Activated T-cell treated with anti-CD3 and anti-CD28 coated beads, Interleukin-2, amount 50 U/mL, for 4 hours (primary cell): ENCODE measurements around the gene IPO7. TPM values are rescaled to one million over a fixed set of nuclear protein-coding genes. Genes with fewer than 3 reads are reported as not detected.
A peak's percentile ranks its signal among the peaks of the same experiment; 100 is the strongest.

ENCODE experiments used
- ATAC-seq, 2 donors: fragments of 200-7000 bp; cut with Tn5 transposase; one replicate each; pipeline ENCODE4 v1.10.0; 2021
- DNase-seq: peaks from one replicate; pipeline ENCODE4 v3.0.0-alpha.2; 2020
- H3K27me3 Mint-ChIP-seq: one replicate; pipeline ENCODE4 v1.8.0; 2021; ENCODE audit warnings: low read depth, mixed read lengths
- H3K36me3 Mint-ChIP-seq: one replicate; pipeline ENCODE4 v1.8.0; 2022; ENCODE audit warnings: mixed read lengths; ENCODE audit not compliant: insufficient read depth
- H3K4me1 Mint-ChIP-seq: one replicate; pipeline ENCODE4 v1.8.0; 2021; ENCODE audit warnings: low read depth, mixed read lengths
- H3K4me3 Mint-ChIP-seq: one replicate; pipeline ENCODE4 v1.8.0; 2021; ENCODE audit warnings: mild to moderate bottlenecking, moderate library complexity, mixed read lengths
- H3K9me3 Mint-ChIP-seq: one replicate; pipeline ENCODE4 v1.8.0; 2021; ENCODE audit warnings: mixed read lengths
- total RNA-seq, 3 donors: library from RNA; stranded (reverse); gene quantifications; one replicate each; pipeline ENCODE4 v1.2.1, GENCODE V29; 2021

IPO7 gene
- total RNA-seq, 3 donors from 2014 or later: 170 to 189 (median 175) TPM

DNA sequence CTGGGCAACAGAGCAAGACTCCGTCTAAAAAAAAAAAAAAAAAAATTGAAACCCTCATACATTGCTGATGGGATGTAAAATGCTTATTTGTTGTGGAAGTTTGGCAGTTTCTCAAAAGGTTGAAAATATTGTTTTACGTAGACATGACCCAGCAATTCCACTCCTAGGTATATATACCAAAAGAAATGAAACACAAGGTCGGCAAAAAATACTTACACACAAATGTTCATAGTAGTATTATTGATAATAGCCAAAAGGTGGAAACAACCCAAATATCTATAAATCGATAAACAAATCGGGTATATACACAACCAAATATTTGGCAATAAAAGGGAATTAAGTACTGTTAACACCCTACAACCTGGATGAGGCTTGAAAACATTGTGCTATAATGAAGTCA is 71.3 kb downstream of the IPO7 start:
- H3K4me3 Mint-ChIP-seq: no peak overlapping the region
- H3K9me3 Mint-ChIP-seq: peaks cover 14% of the 10 kb centered on the region
- no peak for ATAC-seq
- no peaks in the 10 kb centered on the region for H3K27me3 Mint-ChIP-seq
- peaks cover 2% of the 10 kb centered on the region for H3K36me3 Mint-ChIP-seq
- H3K4me1 Mint-ChIP-seq: peaks cover 3% of the 10 kb centered on the region
- DNase-seq: no peak

DNA sequence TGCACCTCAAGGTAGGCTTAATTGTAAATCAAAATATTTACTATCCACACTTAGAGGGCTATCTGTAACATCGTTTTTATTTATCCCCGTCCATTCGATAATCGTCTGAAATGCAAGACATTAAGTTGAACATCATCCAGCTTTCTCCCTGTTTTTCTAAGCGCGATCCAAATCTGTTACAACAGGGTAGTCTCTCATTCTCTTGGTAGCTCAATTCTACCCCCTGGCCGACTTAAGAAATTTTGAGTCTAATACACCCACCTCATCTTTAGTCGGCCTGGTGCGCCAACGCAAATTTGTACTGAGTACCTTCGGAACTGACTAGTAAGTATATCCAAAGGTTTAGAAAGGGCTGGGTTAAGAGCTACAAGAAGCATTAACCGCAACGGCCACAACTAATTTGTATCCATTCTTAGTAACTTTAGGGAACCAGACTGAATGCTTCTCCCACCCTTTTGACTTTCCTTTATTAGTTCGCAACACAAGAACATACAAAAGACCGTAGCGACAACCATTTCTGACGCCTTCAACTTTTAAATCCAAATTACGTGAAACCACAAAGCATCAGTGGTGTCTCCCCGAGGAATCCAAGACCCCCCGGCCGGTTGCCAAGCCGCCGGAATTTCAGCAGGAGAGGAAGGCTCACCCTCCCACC is 75.3 kb downstream of the IPO7 start:
- Mint-ChIP-seq H3K4me1 (peaks cover 24% of the 10 kb centered on the region), H3K27me3 (no peaks in the 10 kb centered on the region), H3K4me3 (peak overlapping the region; percentile 89), H3K36me3 (peaks cover 4% of the 10 kb centered on the region), H3K9me3 (no peaks in the 10 kb centered on the region)
- DNase-seq: peak; percentile 36
- no peak for ATAC-seq

DNA sequence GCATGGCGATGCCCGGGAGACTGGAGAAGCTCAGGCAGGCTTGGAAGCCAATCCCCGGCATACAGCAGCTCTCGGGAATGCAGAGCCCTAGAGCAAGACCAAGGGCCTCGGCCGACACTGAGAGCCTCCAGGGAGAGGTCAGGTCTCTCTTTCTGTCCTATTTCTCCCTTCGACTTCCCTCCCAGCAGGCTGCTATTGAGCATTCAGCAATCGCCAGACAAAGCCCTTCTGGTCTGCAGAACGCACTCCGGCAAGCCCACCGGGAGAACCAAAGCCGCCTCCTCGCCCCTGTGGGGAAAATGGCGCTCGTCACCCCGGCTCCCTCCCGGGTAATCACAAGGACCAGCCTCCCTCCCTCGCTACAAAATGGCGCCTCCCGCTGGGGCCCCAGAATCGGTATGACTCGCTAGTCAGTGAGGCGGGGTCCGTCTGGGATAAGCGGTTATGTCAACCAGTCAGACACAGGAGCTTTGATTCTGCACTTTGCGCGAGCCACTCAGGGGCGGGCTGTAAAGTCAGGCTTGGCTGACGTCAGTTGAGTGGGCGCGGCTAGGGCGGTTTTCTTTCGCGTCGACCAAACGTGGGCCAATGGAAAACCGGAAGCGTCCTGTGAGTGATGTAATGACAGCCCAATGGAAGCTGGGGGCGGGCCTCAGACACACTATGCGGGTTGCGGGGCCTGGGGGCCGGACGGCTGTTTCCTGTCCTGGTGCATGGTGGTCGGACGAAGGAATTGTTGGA is 76.0 kb downstream of the IPO7 start, which contains the start of gene ZNF143:
ZNF143 (plus strand) TSS at position 691 of the 741 bp plus-strand sequence. CDS start 10,297 bp downstream, outside the sequence.
- H3K4me3 Mint-ChIP-seq: peak within 1 kb of the TSS; percentile 89

DNA sequence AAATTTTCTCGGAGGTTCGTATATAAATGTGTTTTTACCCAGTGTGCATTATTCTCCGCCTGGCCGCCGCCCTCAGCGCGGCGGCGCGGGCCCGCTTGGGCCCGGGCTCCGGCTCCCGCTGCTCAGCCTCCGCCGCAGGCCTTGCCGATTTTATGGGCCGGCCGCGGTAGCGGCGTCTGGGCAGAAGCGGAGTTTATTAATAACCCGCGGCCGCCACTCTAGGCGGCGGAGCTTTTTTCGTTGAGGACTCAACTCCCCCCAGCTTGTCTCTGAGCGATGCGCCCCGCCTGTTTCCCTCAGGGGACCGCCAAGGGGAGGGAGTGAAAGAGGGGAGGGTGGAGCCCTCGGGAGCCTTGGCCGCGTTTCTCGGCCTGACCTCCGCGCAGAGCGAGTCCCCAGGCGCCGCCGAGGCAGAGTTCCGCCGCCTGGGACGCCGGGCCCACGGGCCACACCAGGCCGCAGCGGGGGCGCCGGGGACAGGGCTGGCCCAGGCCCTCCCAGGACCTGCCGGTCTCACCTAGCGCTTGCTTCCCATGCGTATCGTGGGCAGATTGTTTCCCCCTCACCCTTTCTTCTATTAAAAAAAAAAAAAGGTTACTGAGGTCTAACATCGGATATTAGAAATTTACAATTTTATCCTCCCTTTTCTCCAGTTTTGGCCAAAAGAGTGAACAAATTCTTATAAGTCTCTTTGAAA is 76.8 kb downstream of the IPO7 start:
- Mint-ChIP-seq H3K4me3 (peak overlapping the region; percentile 89), H3K36me3 (peaks cover 4% of the 10 kb centered on the region), H3K4me1 (peaks cover 24% of the 10 kb centered on the region), H3K27me3 (no peaks in the 10 kb centered on the region), H3K9me3 (no peaks in the 10 kb centered on the region)
- ATAC-seq (peak; percentile 62), DNase-seq (peak; percentile 70)

More for the DNA sequence above, 76.0 kb downstream of the IPO7 start, which contains the start of gene ZNF143:
- Mint-ChIP-seq H3K9me3 (no peaks in the 10 kb centered on the region), H3K27me3 (no peaks in the 10 kb centered on the region), H3K4me1 (peaks cover 24% of the 10 kb centered on the region), H3K36me3 (peaks cover 4% of the 10 kb centered on the region)
- ATAC-seq (peak; percentile 88 to 89), DNase-seq (peak; percentile 100)

DNA sequence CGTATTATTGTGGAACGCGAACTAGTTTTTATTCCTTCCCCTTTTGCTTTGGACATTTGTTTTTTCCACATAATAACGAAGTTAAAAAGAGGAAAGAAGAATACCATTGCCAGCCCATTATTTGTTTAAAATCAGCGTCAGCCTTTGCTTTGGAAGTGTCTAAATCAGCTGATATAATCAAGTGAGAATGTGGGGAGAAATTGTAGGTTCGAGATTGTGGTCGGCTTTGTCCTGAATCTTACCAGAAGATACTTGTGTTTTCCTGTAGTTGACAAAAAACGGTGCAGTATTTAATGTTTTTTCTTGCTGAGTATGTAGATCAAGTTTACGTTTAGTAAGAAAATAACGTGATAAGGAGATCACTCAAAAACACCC is 77.3 kb downstream of the IPO7 start:
- H3K4me3 Mint-ChIP-seq: peak overlapping the region; percentile 89
- ATAC-seq: no peak
- DNase-seq: no peak
- peaks cover 26% of the 10 kb centered on the region for H3K4me1 Mint-ChIP-seq
- H3K9me3 Mint-ChIP-seq: no peaks in the 10 kb centered on the region
- no peaks in the 10 kb centered on the region for H3K27me3 Mint-ChIP-seq
- peaks cover 4% of the 10 kb centered on the region for H3K36me3 Mint-ChIP-seq

DNA sequence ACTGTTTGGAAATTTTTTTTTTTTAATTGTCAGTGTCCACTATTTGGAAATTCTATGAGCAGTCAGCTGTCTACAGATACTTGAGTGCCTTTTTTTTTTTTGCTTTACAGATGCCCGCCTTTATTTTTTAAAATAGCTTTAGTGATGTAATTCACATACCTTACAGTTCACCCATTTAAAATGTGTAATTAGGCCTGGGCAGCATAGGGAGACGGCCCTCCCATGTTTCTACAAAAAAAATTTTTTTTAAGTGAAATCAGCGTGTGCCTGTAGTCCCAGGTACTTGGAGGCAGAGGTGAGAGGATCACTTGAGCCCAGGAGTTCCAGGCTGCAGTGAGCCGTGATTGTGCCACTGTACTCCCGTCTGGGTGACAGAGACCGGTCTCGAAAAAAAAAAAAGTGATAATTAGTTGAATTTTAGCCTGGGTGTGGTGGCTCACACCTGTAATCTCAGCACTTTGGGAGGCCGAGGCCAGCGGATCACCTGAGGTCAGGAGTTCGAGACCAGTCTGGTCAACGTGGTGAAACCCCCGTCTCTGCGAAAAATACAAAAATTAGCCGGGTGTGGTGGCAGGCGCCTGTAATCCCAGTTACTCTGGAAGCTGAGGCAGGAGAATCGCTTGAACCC is 77.8 kb downstream of the IPO7 start:
- DNase-seq (no peak), ATAC-seq (no peak)
- no peaks in the 10 kb centered on the region for H3K9me3 Mint-ChIP-seq
- H3K4me3 Mint-ChIP-seq: peak overlapping the region; percentile 89
- H3K36me3 Mint-ChIP-seq: peaks cover 4% of the 10 kb centered on the region
- peaks cover 26% of the 10 kb centered on the region for H3K4me1 Mint-ChIP-seq
- H3K27me3 Mint-ChIP-seq: no peaks in the 10 kb centered on the region

DNA sequence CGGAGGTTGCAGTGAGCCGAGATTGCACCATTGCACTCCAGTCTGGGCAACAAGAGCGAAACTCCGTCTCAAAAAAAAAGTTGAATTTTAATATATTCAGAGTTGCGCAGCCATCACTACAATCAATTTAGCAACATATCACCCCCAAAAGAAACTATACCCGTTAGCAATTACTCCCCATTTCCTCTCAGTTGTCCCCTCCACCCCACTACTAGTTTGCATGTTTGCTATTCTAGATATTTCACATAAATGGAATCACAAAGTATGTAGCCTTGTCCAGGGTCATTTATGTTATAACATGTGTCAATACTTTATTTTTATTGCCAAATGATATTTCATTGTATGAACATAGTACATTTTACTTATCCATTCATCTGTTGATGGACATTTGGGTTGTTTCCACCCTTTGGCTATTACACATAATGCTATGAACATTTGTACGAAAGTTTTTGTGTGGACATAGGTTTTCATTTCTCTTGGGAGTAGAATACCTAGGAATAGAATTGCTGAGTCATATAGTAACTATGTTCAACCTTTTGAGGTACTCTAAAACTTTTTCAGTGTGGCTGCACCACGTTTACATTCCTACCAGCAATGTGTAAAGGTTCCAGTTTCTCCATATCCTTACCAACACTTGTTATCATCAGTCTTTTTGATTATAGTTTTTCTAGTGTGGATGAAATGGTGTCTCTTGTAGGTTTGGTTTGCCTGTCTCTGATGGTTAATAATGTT is 78.5 kb downstream of the IPO7 start:
- peaks cover 7% of the 10 kb centered on the region for H3K36me3 Mint-ChIP-seq
- H3K27me3 Mint-ChIP-seq: no peaks in the 10 kb centered on the region
- DNase-seq (no peak), ATAC-seq (no peak)
- H3K4me3 Mint-ChIP-seq: peak overlapping the region; percentile 89
- peaks cover 29% of the 10 kb centered on the region for H3K4me1 Mint-ChIP-seq
- no peaks in the 10 kb centered on the region for H3K9me3 Mint-ChIP-seq

DNA sequence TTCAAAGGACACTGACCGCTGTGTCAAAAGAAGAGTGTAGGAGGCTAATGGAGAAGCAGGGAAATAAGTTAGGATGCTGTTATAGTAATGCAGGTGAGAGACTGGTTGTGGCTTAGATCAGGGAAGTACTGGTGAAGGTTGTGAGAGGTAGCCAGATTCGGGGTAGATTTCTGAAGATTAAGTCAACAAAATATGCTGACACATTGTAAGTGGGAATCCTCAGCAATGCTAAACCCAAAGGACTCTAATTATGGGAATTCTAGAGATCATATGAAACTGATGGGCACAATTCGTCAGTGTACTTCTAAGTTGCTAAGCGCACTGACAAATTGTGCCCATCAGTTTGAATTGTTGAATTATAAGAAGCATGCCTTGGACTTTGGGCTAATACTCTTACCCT is 86.3 kb downstream of the IPO7 start:
- ATAC-seq: no peak
- Mint-ChIP-seq H3K36me3 (peaks cover 24% of the 10 kb centered on the region), H3K27me3 (no peaks in the 10 kb centered on the region), H3K4me1 (peaks cover 10% of the 10 kb centered on the region), H3K4me3 (no peak overlapping the region), H3K9me3 (no peaks in the 10 kb centered on the region)
- DNase-seq: no peak

DNA sequence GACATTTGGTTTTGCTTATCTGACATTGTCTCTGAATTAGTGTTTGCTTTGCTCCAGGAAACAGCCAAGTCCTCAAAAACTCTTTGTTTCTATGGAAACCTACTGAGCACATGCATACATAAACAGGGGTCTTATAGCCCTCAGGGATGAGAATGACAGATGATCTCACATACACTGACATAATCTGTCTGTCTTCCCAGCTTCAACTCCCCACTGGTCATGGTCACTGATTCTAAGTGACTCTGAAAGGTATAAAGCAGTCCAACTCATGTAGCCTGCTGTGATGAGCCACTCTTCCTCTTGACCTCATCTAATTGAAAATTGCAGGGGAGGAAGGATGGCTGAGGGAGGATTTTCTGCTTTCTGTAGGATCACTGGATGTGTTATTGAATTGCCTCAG is 89.0 kb downstream of the IPO7 start:
- H3K27me3 Mint-ChIP-seq: no peaks in the 10 kb centered on the region
- no peaks in the 10 kb centered on the region for H3K9me3 Mint-ChIP-seq
- ATAC-seq (no peak), DNase-seq (no peak)
- H3K4me3 Mint-ChIP-seq: no peak overlapping the region
- H3K4me1 Mint-ChIP-seq: peaks cover 4% of the 10 kb centered on the region
- H3K36me3 Mint-ChIP-seq: peaks cover 24% of the 10 kb centered on the region

DNA sequence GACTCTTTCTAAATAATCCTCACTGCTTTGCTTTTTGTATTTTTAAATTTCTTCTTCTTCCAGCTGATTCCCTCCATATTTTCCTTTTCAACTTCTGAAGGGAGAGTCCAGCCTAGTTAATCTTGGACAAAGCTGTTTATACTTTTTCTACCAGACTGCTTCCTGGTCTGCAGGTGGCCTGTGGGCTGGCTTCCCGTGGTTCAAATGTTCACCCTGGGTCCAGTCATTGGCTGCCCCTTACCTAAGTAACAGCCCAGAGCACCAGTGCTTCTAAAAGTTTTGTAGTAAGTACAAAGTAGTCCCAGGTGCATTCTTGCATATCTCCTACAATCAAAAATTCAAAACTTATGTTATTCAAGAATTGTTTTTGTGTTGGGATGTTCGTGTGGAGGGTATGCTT is 95.4 kb downstream of the IPO7 start:
- ATAC-seq (no peak), DNase-seq (no peak)
- no peaks in the 10 kb centered on the region for H3K9me3 Mint-ChIP-seq
- peaks cover 16% of the 10 kb centered on the region for H3K36me3 Mint-ChIP-seq
- no peaks in the 10 kb centered on the region for H3K4me1 Mint-ChIP-seq
- H3K4me3 Mint-ChIP-seq: no peak overlapping the region
- no peaks in the 10 kb centered on the region for H3K27me3 Mint-ChIP-seq

DNA sequence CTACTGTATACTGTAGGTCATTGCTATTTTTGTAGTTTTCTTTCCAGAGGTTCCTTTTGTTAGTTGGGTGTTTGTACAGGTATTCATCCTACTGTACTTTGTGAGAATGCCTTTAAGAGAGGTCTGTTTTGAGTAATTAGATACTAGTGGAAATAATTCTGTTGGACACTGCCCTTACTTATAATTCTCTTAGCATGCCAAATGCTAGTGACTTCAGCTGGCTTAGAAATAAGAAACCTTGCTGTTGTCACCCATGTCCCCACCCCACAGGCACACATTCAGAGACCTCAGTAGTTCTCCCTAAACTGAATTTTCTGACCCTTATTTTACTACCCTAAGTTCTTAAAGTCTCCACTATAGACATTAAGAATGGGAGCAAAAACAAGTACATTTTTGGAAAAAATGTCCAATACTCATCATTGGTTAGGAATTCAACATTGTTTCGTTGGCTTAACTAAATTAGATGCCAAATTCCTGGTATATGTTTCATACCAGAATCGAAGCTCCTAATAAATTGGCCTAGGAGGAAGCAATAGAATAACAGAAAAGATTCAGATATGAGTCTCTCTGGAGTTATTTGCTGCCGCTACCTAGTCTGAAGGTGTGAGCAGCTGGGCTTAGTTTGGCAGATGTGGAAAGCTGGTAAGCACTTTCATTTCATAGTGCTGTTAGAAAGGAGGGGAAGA is 104.8 kb downstream of the IPO7 start:
- H3K9me3 Mint-ChIP-seq: no peaks in the 10 kb centered on the region
- H3K27me3 Mint-ChIP-seq: no peaks in the 10 kb centered on the region
- DNase-seq (no peak), ATAC-seq (no peak)
- H3K4me3 Mint-ChIP-seq: no peak overlapping the region
- H3K4me1 Mint-ChIP-seq: no peaks in the 10 kb centered on the region
- H3K36me3 Mint-ChIP-seq: peaks cover 27% of the 10 kb centered on the region

DNA sequence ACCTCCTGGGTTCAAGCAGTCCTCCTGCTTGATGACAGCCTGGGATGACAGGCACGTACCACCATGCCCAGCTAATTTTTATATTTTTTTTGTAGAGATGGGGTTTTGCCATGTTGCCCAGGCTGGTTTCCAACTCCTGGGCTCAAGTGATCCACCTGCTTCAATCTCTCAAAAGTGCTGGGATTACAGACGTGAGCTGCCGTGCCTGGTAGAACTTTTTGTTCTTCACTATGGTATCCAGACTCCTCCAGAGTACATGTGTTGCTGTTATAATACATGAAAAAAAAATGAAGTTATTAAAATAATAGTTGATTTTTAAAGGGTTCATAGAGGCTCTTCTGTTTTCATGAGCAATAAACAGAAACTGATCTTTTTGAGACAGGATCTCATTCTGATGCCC is 105.9 kb downstream of the IPO7 start:
- Mint-ChIP-seq H3K9me3 (no peaks in the 10 kb centered on the region), H3K4me1 (no peaks in the 10 kb centered on the region), H3K27me3 (no peaks in the 10 kb centered on the region), H3K4me3 (no peak overlapping the region), H3K36me3 (peaks cover 24% of the 10 kb centered on the region)
- DNase-seq (no peak), ATAC-seq (no peak)

DNA sequence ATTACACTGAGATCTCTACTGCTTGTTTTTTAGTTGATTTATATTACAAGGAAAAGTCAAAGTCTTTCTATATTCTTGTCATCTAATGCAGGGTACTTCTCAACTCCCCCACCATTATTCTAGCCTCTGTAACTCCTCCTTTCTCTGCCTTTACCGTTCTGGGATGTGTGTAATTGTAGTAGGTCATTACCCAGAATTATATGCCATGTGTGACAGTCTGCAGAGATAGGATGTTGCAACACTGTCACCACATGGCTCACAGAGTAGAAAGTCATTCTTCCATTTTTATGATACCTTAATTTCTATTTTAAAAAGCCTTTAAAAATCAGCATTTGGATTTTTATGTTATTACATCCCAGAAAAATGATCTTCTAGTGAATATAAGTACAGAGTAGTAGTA is 109.0 kb downstream of the IPO7 start:
- Mint-ChIP-seq H3K4me1 (no peaks in the 10 kb centered on the region), H3K36me3 (peaks cover 30% of the 10 kb centered on the region), H3K9me3 (no peaks in the 10 kb centered on the region), H3K4me3 (no peak overlapping the region), H3K27me3 (no peaks in the 10 kb centered on the region)
- DNase-seq (no peak), ATAC-seq (no peak)
